Measurements from ENCODE around the gene CHCHD5.
"Not testable (repeated sequence)": the region's sequence is repeated elsewhere in the genome, so short reads cannot be mapped to it uniquely, and the experiment has no call there.

Gene CHCHD5, protein sequence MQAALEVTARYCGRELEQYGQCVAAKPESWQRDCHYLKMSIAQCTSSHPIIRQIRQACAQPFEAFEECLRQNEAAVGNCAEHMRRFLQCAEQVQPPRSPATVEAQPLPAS

GRCh38 chr2:112584134-112584890 is at the start of gene CHCHD5:
TSS of gene CHCHD5 (plus strand) at chr2:112584609. CDS start at chr2:112584648, 39 bp downstream.
- DNase-seq (ENCODE audit: low read depth): peak; percentile 90

DNA sequence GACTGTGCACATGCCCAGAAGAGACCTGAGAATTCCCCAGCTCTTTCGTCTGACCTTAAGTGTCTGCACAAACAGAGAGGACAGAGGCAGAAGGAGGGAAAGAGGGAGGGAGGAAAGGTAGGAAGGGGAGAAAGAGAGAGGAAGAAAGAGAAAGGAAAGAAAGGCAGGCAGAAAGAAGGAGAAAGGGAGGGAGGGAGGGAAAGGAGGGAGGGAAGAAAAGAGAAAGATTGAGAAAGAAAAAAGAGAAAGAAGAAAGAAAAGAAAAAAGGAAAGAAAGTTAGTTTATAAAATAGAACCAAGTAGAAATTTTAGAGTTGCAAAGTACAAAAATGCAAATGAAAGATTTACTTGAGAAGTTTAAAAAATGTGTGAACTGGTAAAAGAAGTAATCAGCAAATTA is 49.6 kb upstream of the CHCHD5 start:
- DNase-seq (ENCODE audit: low read depth): no peak

DNA sequence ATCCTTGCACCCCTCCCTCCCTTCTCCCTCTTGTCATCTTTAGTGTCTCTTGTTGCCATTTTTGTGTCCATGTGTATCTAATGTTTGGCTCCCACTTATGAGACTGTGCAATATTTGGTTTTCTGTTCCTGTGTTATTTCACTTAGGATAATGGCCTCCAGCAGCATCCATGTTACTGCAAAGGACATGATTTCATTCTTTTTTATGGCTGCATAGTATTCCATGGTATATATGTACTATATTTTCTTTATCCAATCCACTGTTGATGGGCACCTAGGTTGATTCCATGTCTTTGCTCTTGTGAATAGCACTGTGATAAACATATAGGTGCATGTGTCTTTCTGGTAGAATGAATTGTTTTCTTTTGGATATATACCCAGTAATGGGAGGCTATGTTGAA is 47.7 kb upstream of the CHCHD5 start:
- not testable (repeated sequence) for DNase-seq (ENCODE audit: low read depth)

DNA sequence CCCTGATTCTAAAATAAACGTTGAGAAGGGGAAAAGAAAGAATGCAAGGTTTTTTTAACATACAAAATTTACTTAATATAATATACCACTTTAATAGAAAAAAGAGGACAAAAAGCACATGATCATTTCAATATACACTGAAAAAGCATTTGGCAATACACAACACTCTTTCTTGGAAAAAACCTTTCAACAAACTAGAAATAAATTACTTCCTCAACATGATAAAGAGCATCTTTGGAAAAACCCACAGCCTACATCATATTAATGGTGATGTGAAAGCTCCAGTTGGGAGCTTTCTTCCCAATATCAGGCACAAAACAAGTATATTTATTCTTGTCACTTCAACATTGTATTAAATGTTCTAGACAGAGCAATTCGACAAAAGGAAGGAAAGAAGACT is 45.1 kb upstream of the CHCHD5 start:
- DNase-seq (ENCODE audit: low read depth): no peak

DNA sequence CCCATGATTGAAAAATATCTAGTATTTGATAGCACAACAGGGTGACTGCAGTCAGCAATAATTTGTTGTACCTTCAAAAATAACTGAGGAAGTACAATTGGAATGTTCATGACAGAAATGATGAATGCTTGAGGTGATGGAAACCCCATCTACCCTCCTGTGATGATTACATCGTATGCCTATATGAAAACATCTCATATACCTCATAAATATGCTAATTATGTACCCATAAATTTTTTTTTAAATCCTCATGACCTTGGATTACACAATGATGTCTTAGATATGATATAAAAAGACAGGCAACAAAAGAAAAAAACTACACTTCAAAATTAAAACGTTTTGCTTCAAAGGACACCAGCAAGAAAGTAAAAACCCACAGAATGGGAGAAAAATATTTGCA is 43.5 kb upstream of the CHCHD5 start:
- no peak for DNase-seq (ENCODE audit: low read depth)

GRCh38 chr2:112541315-112542122 is 42.9 kb upstream of the CHCHD5 start:
- no peak for DNase-seq (ENCODE audit: low read depth)

DNA sequence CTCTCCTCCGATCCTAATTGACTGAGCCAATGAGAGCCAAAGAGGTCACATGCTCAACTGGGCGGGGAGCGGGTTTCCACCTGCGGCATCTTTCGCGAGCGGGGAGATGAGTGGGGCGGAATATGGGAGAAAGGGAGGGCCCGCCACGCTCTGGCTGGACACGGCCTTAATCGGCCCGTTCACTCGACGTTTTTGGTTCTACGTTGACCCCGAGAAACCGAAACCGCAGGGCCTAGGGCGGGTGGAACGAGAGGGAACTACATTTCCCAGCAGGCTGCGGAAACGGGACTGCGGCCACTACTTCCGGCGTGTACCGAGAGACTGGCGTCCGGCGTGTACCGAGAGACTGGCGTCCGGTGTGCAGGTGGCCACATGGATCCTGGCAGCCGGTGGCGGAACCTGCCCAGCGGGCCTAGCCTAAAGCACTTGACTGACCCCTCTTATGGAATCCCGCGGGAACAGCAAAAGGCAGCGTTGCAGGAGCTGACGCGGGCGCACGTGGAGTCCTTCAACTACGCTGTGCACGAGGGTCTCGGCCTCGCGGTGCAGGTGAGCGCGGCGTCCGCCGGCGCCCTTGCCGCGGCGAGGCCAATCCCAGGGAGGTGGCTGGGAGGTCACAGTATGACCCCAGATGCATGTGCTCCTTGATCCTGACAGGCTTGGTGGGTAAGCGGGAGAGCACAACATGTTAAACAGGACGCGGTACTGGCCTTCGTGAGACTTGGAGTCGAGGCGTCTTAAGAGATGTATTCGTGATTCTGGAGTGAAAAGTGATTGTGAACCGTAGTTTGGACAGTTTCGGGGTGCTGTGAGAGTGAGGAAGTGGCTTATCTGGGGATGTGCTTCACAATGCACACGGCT is 42.1 kb upstream of the CHCHD5 start, which contains the start of gene POLR1B:
Gene POLR1B, plus strand, starts transcription at position 343 of the 861 bp plus-strand sequence. Its CDS starts 30 bp downstream, at position 373.
- peak; percentile 56 for DNase-seq (ENCODE audit: low read depth)

DNA sequence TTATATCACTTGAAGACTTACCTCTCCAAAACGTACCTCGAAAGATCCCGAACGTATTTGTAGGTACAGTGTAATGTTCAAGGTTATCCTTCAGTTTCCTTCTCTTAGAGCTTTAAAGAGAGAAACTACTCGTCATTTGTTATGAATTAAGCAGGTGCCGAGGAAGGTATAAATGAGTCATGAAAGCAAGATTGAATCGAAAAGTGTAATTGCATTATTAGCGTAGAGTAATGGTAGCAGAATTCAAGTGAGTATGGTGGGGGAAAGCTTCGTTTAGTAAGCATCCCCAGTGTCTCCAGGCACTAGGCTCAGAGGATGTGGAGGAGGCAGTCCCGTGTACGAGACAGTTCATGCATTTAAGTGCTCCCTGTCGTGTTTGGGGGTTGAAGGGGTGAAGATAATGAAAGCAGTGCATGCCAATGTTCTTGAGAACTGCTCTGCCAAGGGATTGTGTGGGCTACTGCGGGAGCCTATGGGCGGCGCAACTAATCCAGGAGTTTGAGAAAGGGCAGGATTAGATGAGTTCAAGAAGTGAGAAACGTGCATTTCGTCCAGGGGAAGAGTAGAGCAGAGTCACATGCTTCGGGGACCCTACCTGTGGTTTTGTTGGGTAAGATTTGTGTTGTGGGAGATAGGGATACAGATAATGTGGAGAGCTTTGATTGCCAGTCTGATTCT is 41.3 kb upstream of the CHCHD5 start:
- DNase-seq (ENCODE audit: low read depth): no peak

GRCh38 chr2:112547333-112547732 is 37.1 kb upstream of the CHCHD5 start:
- DNase-seq (ENCODE audit: low read depth): no peak

- DNase-seq (ENCODE audit: low read depth): no peak
Measured at GRCh38 chr2:112548980-112549379, 35.4 kb upstream of the CHCHD5 start.

DNA sequence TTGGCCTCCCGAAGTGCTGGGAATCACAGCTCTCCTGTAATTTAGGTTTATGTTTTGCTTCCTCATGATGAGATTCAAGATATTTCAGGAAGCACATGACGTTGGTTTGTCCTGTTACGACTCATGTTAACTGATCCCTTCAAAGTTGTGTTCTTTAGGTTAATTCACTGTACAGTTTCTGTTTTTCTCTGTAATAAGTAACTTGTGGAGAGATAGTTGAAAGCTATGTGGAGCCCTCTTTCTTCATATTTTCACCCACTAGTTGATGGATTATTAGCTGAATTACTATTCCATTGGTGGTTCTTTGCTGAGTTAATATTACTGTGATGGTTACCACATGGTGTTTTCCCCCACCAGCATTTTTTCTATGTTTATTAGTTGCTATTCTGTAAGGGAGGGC is 18.3 kb upstream of the CHCHD5 start:
- no peak for DNase-seq (ENCODE audit: low read depth)

- not testable (repeated sequence) for DNase-seq (ENCODE audit: low read depth)
Measured at GRCh38 chr2:112566508-112566907, 17.9 kb upstream of the CHCHD5 start.

DNA sequence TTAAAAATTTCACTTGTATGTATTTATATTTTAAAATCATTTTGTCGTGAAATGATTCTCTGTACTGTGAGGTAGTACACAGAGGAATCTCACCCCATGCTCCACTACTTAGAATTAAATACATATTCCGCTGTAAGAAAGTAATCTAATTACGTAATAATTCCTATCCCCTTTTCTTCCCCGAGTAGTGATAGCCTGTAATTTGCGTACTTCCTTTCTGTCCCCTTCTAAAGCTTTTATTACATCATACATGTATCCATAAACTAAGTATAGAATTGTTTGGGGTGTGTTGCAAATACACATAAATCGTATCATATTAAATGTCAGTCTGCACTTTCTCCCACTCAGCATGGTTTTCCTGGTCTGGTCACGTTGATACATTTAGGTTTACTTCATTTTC is 12.4 kb upstream of the CHCHD5 start:
- DNase-seq (ENCODE audit: low read depth): no peak

DNA sequence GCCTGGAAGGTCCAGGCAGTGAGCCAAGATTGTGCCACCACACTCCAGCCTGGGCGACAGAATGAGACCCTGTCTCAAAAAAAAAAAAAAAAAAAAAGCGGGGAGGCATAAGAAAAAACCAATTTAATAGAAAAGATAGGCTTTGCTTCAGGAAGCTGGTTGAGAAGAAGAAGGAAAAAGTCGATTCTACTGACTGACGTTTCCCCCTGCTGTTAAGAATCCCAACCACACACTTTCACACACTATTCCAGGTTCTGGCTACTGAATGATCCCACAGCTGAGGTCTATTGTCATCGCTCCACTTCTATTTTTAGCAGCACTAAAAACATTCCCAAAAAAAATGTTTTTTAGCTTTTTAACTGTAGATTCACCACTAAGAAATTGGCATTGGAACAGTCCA is 6.7 kb upstream of the CHCHD5 start:
- DNase-seq (ENCODE audit: low read depth): no peak

- no peak for DNase-seq (ENCODE audit: low read depth)
Measured at GRCh38 chr2:112579241-112579640, 5.2 kb upstream of the CHCHD5 start.

DNA sequence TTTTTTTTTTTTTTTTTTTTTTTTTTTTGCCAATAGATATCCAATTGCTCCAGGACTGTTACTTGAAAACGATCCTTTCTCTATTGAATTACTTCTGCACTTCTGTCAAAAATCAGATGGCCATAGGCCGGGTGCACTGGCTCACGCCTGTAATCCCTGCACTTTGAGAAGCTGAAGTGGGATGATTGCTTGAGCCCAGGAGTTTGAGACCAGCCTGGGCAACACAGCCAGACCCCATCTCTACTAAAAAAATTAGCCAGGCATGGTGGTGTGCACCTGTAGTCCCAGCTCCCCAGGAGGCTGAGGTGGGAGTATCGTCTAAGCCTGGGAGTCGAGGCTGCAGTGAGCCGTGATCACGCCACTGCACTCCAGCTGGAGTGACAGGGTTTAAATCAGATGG is 4.3 kb upstream of the CHCHD5 start:
- no peak for DNase-seq (ENCODE audit: low read depth)

- DNase-seq (ENCODE audit: low read depth): no peak
Measured at GRCh38 chr2:112582314-112582746, 2.1 kb upstream of the CHCHD5 start.

DNA sequence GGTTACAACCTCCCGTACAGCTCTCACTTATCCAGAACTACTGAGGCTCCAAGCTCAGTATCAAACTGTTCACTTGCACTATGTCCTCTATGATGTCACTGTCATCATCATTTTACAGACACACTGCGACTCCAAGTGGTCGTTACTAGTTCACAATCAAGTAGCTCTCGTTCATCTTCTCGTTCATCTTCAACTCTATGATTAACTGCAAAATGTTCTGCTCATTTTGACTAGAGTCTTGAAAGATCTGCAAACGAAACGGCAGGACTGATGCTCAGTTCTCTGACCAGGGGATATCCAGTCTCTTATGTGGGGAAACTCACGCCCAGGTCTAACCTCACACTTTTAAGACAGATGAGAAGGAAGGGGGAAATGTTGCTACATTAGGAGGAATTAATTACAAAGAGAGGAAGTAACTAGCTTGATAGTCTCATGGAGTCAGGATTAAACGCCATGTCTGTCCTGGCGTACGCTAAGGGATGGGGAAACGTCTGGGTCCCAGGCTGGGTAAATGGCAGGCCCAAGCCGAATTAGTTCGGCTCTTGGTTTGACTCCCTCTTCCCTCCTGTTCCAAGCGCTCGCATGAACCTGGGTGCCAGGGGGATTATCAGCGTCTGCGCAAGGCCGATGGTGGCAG is 794 bp upstream of the CHCHD5 start:
- no peak for DNase-seq (ENCODE audit: low read depth)

GRCh38 chr2:112584891-112585250 is 462 bp downstream of the CHCHD5 start:
- no peak for DNase-seq (ENCODE audit: low read depth)

- DNase-seq (ENCODE audit: low read depth): no peak
Measured at GRCh38 chr2:112585400-112585799, 991 bp downstream of the CHCHD5 start.

DNA sequence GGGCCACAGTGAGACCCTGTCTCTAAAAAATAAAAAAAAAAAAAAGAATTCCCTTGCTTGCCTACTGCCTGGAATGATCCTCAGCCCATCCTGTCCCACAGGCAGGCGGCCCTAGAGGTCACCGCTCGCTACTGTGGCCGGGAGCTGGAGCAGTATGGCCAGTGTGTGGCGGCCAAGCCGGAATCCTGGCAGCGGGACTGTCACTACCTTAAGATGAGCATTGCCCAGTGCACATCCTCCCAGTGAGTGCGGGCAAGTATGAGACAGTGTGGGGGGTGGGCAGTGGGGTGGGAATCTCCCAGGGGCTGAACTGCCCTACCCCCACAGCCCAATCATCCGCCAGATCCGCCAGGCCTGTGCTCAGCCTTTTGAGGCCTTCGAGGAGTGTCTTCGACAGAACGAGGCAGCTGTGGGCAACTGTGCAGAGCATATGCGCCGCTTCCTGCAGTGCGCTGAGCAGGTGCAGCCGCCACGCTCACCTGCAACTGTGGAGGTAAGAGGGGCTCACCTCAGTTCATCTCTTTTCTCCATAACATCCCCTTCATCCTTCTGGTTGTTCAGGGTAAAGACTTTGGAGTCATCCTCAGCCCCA is 1.6 kb downstream of the CHCHD5 start:
- no peak for DNase-seq (ENCODE audit: low read depth)
